ENCODE measurements around the gene ESM1.

Gene ESM1

GRCh38 chr5:54981928-54982327, 3.5 kb downstream of the ESM1 start:
- DNase-seq (ENCODE audit: low spot score), result no peak

- no peak for DNase-seq (ENCODE audit: low spot score)
Observed at GRCh38 chr5:54975701-54976100, 9.7 kb downstream of the ESM1 start.

GRCh38 chr5:54969856-54970828, 15.3 kb downstream of the ESM1 start:
- DNase-seq (ENCODE audit: low spot score), result no peak

GRCh38 chr5:54969242-54969641, 16.2 kb downstream of the ESM1 start:
- no peak for DNase-seq (ENCODE audit: low spot score)

- DNase-seq (ENCODE audit: low spot score), result no peak
Observed at GRCh38 chr5:54965806-54966205, 19.6 kb downstream of the ESM1 start.

GRCh38 chr5:54964405-54964804, 21.0 kb downstream of the ESM1 start:
- DNase-seq (ENCODE audit: low spot score), result no peak

- no peak for DNase-seq (ENCODE audit: low spot score)
Observed at GRCh38 chr5:54959673-54960418, 25.5 kb downstream of the ESM1 start.

GRCh38 chr5:54956922-54957321, 28.5 kb downstream of the ESM1 start:
- DNase-seq (ENCODE audit: low spot score), result no peak

GRCh38 chr5:54947187-54947586, 38.2 kb downstream of the ESM1 start:
- DNase-seq (ENCODE audit: low spot score), result no peak

GRCh38 chr5:54946306-54946819, 39.0 kb downstream of the ESM1 start:
- no peak for DNase-seq (ENCODE audit: low spot score)

- peak; percentile 28 for DNase-seq (ENCODE audit: low spot score)
Observed at GRCh38 chr5:54944364-54944763, 41.0 kb downstream of the ESM1 start.

- DNase-seq (ENCODE audit: low spot score), result no peak
Observed at GRCh38 chr5:54942064-54942778, 43.2 kb downstream of the ESM1 start.

- DNase-seq (ENCODE audit: low spot score), result no peak
Observed at GRCh38 chr5:54936201-54936600, 49.2 kb downstream of the ESM1 start.

GRCh38 chr5:54932789-54933188, 52.6 kb downstream of the ESM1 start:
- DNase-seq (ENCODE audit: low spot score), result no peak

- DNase-seq (ENCODE audit: low spot score), result no peak
Observed at GRCh38 chr5:54930736-54931135, 54.7 kb downstream of the ESM1 start.
